Stimulated activated CD8-positive, alpha-beta memory T cell treated with anti-CD3 and anti-CD28 coated beads, Interleukin-4, amount 100 ng/mL, for 48 hours (primary cell): ENCODE results near the gene SLC38A3.
"Not testable (repeated sequence)": the region's sequence is repeated elsewhere in the genome, so short reads cannot be mapped to it uniquely, and the experiment has no call there.

Experiments
- DNase-seq: peaks from one replicate; pipeline ENCODE4 v3.0.0-alpha.2; 2020

SLC38A3 gene

GRCh38 chr3:50256978-50257890, 52.2 kb downstream of the SLC38A3 start:
- DNase-seq = peak; percentile 76

- no peak for DNase-seq
Observed at GRCh38 chr3:50258029-50258680, 53.1 kb downstream of the SLC38A3 start.

GRCh38 chr3:50258979-50259378, 53.9 kb downstream of the SLC38A3 start:
- no peak for DNase-seq

- no peak for DNase-seq
Observed at GRCh38 chr3:50259432-50260026, 54.5 kb downstream of the SLC38A3 start.

- peak; percentile 91 for DNase-seq
Observed at GRCh38 chr3:50260027-50260941, 55.2 kb downstream of the SLC38A3 start.

- no peak for DNase-seq
Observed at GRCh38 chr3:50260942-50261441, 55.9 kb downstream of the SLC38A3 start.

- no peak for DNase-seq
Observed at GRCh38 chr3:50261505-50261904, 56.4 kb downstream of the SLC38A3 start.

- DNase-seq = not testable (repeated sequence)
Observed at GRCh38 chr3:50262200-50262599, 57.1 kb downstream of the SLC38A3 start.

- no peak for DNase-seq
Observed at GRCh38 chr3:50262778-50263177, 57.7 kb downstream of the SLC38A3 start.

- no peak for DNase-seq
Observed at GRCh38 chr3:50263478-50264382, 58.7 kb downstream of the SLC38A3 start.

- no peak for DNase-seq
Observed at GRCh38 chr3:50264383-50264963, 59.4 kb downstream of the SLC38A3 start.

- no peak for DNase-seq
Observed at GRCh38 chr3:50264964-50265485, 60.0 kb downstream of the SLC38A3 start.

- DNase-seq = no peak
Observed at GRCh38 chr3:50265571-50265970, 60.5 kb downstream of the SLC38A3 start.

- no peak for DNase-seq
Observed at GRCh38 chr3:50266017-50266416, 60.9 kb downstream of the SLC38A3 start.

- DNase-seq = no peak
Observed at GRCh38 chr3:50266836-50267235, 61.8 kb downstream of the SLC38A3 start.

- DNase-seq = no peak
Observed at GRCh38 chr3:50267280-50267913, 62.3 kb downstream of the SLC38A3 start.

GRCh38 chr3:50268276-50268675, 63.2 kb downstream of the SLC38A3 start:
- DNase-seq = no peak

- DNase-seq = no peak
Observed at GRCh38 chr3:50268703-50269451, 63.8 kb downstream of the SLC38A3 start, which contains the start of gene SEMA3B. Gene SEMA3B (plus strand): TSS chr3:50269147. CDS start chr3:50269241, 94 bp downstream.

GRCh38 chr3:50269460-50269859, 64.4 kb downstream of the SLC38A3 start:
- no peak for DNase-seq
